Thoracic aorta (tissue), 2 donors: ENCODE results near the gene TMEM184B. TPM values are rescaled to one million over a fixed set of nuclear protein-coding genes. Genes with fewer than 3 reads are reported as not detected.

ENCODE experiments used
- ATAC-seq: fragments of 150-250 bp; one replicate; pipeline ENCODE4 v1.8.0; 2017; ENCODE audit warnings: low read depth; ENCODE audit not compliant: insufficient number of reproducible peaks, low FRiP score
- DNase-seq: peaks from one replicate; pipeline ENCODE4 v3.0.0-alpha.2; 2020; ENCODE audit warnings: low spot score
- H3K27ac ChIP-seq, 2 donors: fragments of 200-600 bp; sonication (generic); 1 replicate in 1 of 2; 2 replicates in 1 of 2; pipeline ENCODE4 v1.5.1; 2016; ENCODE audit warnings: mild to moderate bottlenecking in 2 of 2, moderate library complexity in 2 of 2
- H3K27me3 ChIP-seq: fragments of 200-600 bp; sonication (generic); replicated peaks from 2 replicates; pipeline ENCODE4 v1.6.0; 2016; ENCODE audit warnings: mild to moderate bottlenecking; ENCODE audit not compliant: insufficient read depth
- H3K36me3 ChIP-seq: fragments of 200-600 bp; sonication (generic); one replicate; pipeline ENCODE4 v1.5.1; 2016
- H3K4me1 ChIP-seq, 2 donors: fragments of 200-600 bp; sonication (generic); 1 replicate in 1 of 2; 2 replicates in 1 of 2; pipeline versions ENCODE4 v1.5.1 to v1.6.0; 2016; ENCODE audit warnings: low read depth in 2 of 2, mild to moderate bottlenecking in 1 of 2; ENCODE audit not compliant: control insufficient read depth in 1 of 2
- H3K4me3 ChIP-seq: fragments of 200-600 bp; sonication (generic); 2 replicates; pipeline ENCODE4 v1.5.1; 2016; ENCODE audit warnings: mild to moderate bottlenecking
- H3K9me3 ChIP-seq: fragments of 200-600 bp; sonication (generic); 2 replicates; pipeline ENCODE4 v1.5.1; 2016
- CTCF ChIP-seq: fragments of 200-600 bp; sonication (generic); IDR thresholded peaks from one replicate; pipeline ENCODE4 v1.5.1; 2019; ENCODE audit warnings: antibody characterized with exemption
- total RNA-seq, 2 donors: library from RNA; depleted of rRNA; stranded (reverse); fragments of >200 nt; gene quantifications; one replicate each; pipeline versions ENCODE4 v1.1.0 to v1.2.3, GENCODE V29; 2016

TMEM184B gene
- total RNA-seq, 2 donors from 2014 or later: 134 to 254 TPM

GRCh38 chr22:38247713-38248112, 25.1 kb downstream of the TMEM184B start:
- H3K4me3 ChIP-seq: no peak overlapping the region
- peak overlapping the region; percentile 79 to 83 for H3K27ac ChIP-seq
- no peak for DNase-seq
- no peak for ATAC-seq
- H3K36me3 ChIP-seq: peaks cover 19% of the 10 kb centered on the region
- no peaks in the 10 kb centered on the region for H3K27me3 ChIP-seq
- no peaks in the 10 kb centered on the region for H3K9me3 ChIP-seq
- H3K4me1 ChIP-seq: peaks cover 10 to 71% of the 10 kb centered on the region in 2 donors
- no peak for TF ChIP-seq CTCF

DNA sequence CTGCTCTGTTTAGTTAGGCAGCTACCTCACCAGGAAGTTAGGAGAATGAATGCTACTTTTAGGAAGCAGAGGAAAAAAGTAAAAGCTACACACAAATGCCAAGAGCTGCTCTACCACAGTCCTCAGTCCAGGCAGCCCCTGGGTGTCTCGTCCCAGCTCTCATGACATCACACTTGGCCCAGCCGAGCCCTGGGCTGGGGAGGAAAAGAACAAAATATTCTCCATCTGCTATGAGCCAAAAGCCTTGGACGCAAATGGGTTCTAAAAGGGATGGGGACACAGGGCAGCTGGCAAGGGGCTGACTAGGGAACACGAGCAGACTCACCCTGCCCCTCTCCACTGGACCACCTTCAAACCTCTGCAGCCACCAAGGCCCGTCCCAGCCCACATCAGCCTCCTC, 26.1 kb downstream of the TMEM184B start:
- no peaks in the 10 kb centered on the region for H3K9me3 ChIP-seq
- H3K27me3 ChIP-seq: no peaks in the 10 kb centered on the region
- DNase-seq: peak; percentile 23
- H3K4me3 ChIP-seq: no peak overlapping the region
- H3K36me3 ChIP-seq: peaks cover 19% of the 10 kb centered on the region
- ATAC-seq: peak; percentile 68
- peak overlapping the region; percentile 79 to 83 for H3K27ac ChIP-seq
- no peak for TF ChIP-seq CTCF
- H3K4me1 ChIP-seq: peaks cover 10 to 75% of the 10 kb centered on the region in 2 donors

DNA sequence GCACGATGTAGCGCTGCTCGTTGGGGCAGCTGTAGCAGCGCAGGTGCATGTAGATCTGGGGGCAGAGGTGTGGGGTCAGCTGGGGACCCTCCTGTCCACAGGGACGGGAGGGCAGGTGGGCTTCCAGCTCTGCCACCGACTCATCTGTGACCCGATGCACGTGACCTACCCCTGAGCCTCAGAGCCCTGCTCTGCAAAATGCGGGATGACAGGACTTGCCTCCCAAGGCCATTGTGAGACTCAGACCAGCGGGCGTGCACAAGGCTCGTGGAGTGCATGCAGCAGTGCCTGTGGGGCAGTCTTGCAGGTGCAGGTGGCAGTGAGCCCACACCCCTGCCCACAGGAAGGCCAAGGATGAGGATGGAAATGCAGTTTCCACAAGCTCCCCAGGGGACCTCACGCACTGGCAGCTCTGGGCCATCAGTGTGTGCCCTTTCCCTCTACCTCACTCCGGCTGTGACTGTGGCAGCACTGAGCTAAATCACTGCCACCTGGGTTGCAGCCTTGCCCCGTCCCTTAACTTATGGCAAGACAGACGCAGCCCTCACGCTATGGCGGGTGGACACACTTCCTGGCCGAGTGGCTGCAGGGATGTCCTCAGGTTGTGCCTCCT, 26.7 kb downstream of the TMEM184B start:
- Histone ChIP-seq H3K36me3 (peaks cover 19% of the 10 kb centered on the region), H3K9me3 (no peaks in the 10 kb centered on the region), H3K27me3 (no peaks in the 10 kb centered on the region), H3K4me3 (no peak overlapping the region), H3K4me1 (peaks cover 10 to 73% of the 10 kb centered on the region in 2 donors), H3K27ac (peak overlapping the region; percentile 79 to 83)
- DNase-seq (no peak), ATAC-seq (no peak)
- no peak for TF ChIP-seq CTCF

- Histone ChIP-seq H3K4me1 (peaks cover 12 to 74% of the 10 kb centered on the region in 2 donors), H3K4me3 (no peak overlapping the region), H3K9me3 (no peaks in the 10 kb centered on the region), H3K36me3 (peaks cover 19% of the 10 kb centered on the region), H3K27ac (no peak overlapping the region), H3K27me3 (no peaks in the 10 kb centered on the region)
- no peak for DNase-seq
- ATAC-seq: no peak
- no peak for TF ChIP-seq CTCF
Observed at GRCh38 chr22:38244106-38244505, 28.7 kb downstream of the TMEM184B start.

- Histone ChIP-seq H3K4me3 (no peak overlapping the region), H3K27me3 (no peaks in the 10 kb centered on the region), H3K4me1 (peaks cover 20 to 78% of the 10 kb centered on the region in 2 donors), H3K27ac (peak overlapping the region; percentile 47 to 50), H3K36me3 (peaks cover 19% of the 10 kb centered on the region), H3K9me3 (no peaks in the 10 kb centered on the region)
- ATAC-seq: no peak
- DNase-seq: no peak
- no peak for TF ChIP-seq CTCF
Observed at GRCh38 chr22:38243007-38243765, 29.6 kb downstream of the TMEM184B start.
